Astrocyte (in vitro differentiated cells and primary cell): ENCODE results near the gene MAP7. TPM values are rescaled to one million over a fixed set of nuclear protein-coding genes. Genes with fewer than 3 reads are reported as not detected.

ENCODE experiments used
- DNase-seq: peaks from one replicate; pipeline ENCODE4 v3.0.0-alpha.2; 2010; ENCODE audit warnings: low read depth
- FAIRE-seq: peaks from 2 replicates; lab custom pipeline; 2011; peaks lifted over from hg19 to GRCh38; lab: Jason Lieb, UNC
- H2AFZ ChIP-seq: 2 replicates; pipeline ENCODE4 v1.6.0; 2012; ENCODE audit warnings: low read depth, low read length, inconsistent platforms
- H3K27ac ChIP-seq: 2 replicates; pipeline ENCODE4 v1.5.1; 2011; ENCODE audit warnings: low read depth, low read length, inconsistent platforms
- H3K27me3 ChIP-seq: 2 replicates; pipeline ENCODE4 v1.6.0; 2011; ENCODE audit warnings: low read length, inconsistent platforms; ENCODE audit not compliant: insufficient read depth
- H3K36me3 ChIP-seq: 2 replicates; pipeline ENCODE4 v1.5.1; 2011; ENCODE audit warnings: low read length, inconsistent platforms; ENCODE audit not compliant: insufficient read depth
- H3K4me1 ChIP-seq: 2 replicates; pipeline ENCODE4 v1.5.1; 2011; ENCODE audit warnings: low read length, inconsistent platforms; ENCODE audit not compliant: insufficient read depth
- H3K4me2 ChIP-seq: 2 replicates; pipeline ENCODE4 v1.6.0; 2012; ENCODE audit warnings: low read length, inconsistent platforms
- H3K4me3 ChIP-seq: 2 replicates; pipeline ENCODE4 v1.5.1; 2011; ENCODE audit warnings: low read depth, mild to moderate bottlenecking, low read length, inconsistent platforms; ENCODE audit not compliant: insufficient read depth
- H3K79me2 ChIP-seq: 2 replicates; pipeline ENCODE4 v1.6.0; 2012; ENCODE audit warnings: mild to moderate bottlenecking, low read length, inconsistent platforms; ENCODE audit not compliant: insufficient read depth
- H3K9ac ChIP-seq: 2 replicates; pipeline ENCODE4 v1.6.0; 2012; ENCODE audit warnings: mild to moderate bottlenecking, low read length, inconsistent platforms
- H3K9me3 ChIP-seq: 2 replicates; pipeline ENCODE4 v1.5.1; 2012; ENCODE audit warnings: low read depth, mild to moderate bottlenecking, low read length, inconsistent platforms; ENCODE audit not compliant: insufficient read depth
- H4K20me1 ChIP-seq: 2 replicates; pipeline ENCODE4 v1.6.0; 2012; ENCODE audit warnings: low read length, inconsistent platforms; ENCODE audit not compliant: insufficient read depth
- H3K27ac Mint-ChIP-seq: one replicate; pipeline ENCODE4 v1.8.0; 2021; ENCODE audit warnings: mild to moderate bottlenecking, mixed read lengths; ENCODE audit not compliant: unreplicated experiment
- H3K27me3 Mint-ChIP-seq: one replicate; pipeline ENCODE4 v1.8.0; 2021; ENCODE audit warnings: low read depth, mixed read lengths; ENCODE audit not compliant: unreplicated experiment
- H3K36me3 Mint-ChIP-seq: one replicate; pipeline ENCODE4 v1.8.0; 2021; ENCODE audit warnings: low read depth, mixed read lengths; ENCODE audit not compliant: unreplicated experiment
- H3K4me1 Mint-ChIP-seq: one replicate; pipeline ENCODE4 v1.8.0; 2021; ENCODE audit warnings: low read depth, mixed read lengths; ENCODE audit not compliant: unreplicated experiment
- H3K4me3 Mint-ChIP-seq: one replicate; pipeline ENCODE4 v1.8.0; 2021; ENCODE audit warnings: mild to moderate bottlenecking, moderate library complexity, mixed read lengths; ENCODE audit not compliant: unreplicated experiment
- H3K9me3 Mint-ChIP-seq: one replicate; pipeline ENCODE4 v1.8.0; 2021; ENCODE audit warnings: mild to moderate bottlenecking, mixed read lengths; ENCODE audit not compliant: unreplicated experiment
- EZH2 ChIP-seq: IDR thresholded peaks from 2 replicates; pipeline ENCODE4 v1.6.1; 2012; ENCODE audit warnings: mild to moderate bottlenecking, low read length, inconsistent platforms; ENCODE audit not compliant: insufficient read depth
- total RNA-seq: library from RNA; stranded (reverse); gene quantifications from 2 replicates; pipeline ENCODE4 v1.2.1, GENCODE V29; 2021
- TF ChIP-seq, protein P1 (sequence below): IDR thresholded peaks from 2 replicates; pipeline ENCODE4 v1.5.1; 2011; ENCODE audit warnings: low read depth, mild to moderate bottlenecking, inconsistent platforms, low read length, moderate library complexity; ENCODE audit not compliant: insufficient read depth

Gene MAP7
- total RNA-seq, 1 donor from 2014 or later, result 3.3 TPM

DNA sequence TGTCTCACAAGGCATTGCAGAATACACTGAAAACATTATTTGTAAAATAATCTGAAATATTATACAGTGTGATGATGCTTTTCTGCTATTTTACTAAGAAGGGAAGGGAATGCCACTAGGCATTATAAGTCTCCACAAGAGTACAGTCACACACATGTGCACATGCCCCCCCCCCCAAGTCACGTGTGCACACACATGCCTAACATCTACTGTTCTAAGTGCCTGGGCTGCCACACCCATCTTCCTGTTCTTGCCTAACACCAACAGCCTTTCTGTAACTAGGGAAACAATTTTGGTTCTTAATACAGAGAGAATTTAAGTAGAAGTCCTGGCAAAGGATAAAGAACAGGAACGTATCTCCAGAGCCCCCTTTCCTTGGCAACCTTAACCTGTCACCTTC lies 202.4 kb downstream of the MAP7 start:
- DNase-seq (no peak), FAIRE-seq (no peak)
- H4K20me1 ChIP-seq, result no peaks in the 10 kb centered on the region
- no peaks in the 10 kb centered on the region for H3K36me3 ChIP-seq
- H3K4me1 ChIP-seq, result no peaks in the 10 kb centered on the region
- no peak overlapping the region for H2AFZ ChIP-seq
- Mint-ChIP-seq H3K4me1 (no peaks in the 10 kb centered on the region), H3K9me3 (no peaks in the 10 kb centered on the region), H3K27me3 (no peaks in the 10 kb centered on the region), H3K27ac (no peak overlapping the region), H3K4me3 (no peak overlapping the region), H3K36me3 (no peaks in the 10 kb centered on the region)
- no peak overlapping the region for H3K4me2 ChIP-seq
- no peaks in the 10 kb centered on the region for H3K27me3 ChIP-seq
- H3K9ac ChIP-seq, result no peak overlapping the region
- no peak overlapping the region for H3K27ac ChIP-seq
- no peaks in the 10 kb centered on the region for H3K9me3 ChIP-seq
- TF ChIP-seq EZH2, result no peak
- TF ChIP-seq, protein P1, sequence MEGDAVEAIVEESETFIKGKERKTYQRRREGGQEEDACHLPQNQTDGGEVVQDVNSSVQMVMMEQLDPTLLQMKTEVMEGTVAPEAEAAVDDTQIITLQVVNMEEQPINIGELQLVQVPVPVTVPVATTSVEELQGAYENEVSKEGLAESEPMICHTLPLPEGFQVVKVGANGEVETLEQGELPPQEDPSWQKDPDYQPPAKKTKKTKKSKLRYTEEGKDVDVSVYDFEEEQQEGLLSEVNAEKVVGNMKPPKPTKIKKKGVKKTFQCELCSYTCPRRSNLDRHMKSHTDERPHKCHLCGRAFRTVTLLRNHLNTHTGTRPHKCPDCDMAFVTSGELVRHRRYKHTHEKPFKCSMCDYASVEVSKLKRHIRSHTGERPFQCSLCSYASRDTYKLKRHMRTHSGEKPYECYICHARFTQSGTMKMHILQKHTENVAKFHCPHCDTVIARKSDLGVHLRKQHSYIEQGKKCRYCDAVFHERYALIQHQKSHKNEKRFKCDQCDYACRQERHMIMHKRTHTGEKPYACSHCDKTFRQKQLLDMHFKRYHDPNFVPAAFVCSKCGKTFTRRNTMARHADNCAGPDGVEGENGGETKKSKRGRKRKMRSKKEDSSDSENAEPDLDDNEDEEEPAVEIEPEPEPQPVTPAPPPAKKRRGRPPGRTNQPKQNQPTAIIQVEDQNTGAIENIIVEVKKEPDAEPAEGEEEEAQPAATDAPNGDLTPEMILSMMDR, result no peak
- H3K4me3 ChIP-seq, result no peak overlapping the region
- H3K79me2 ChIP-seq, result no peaks in the 10 kb centered on the region

DNA sequence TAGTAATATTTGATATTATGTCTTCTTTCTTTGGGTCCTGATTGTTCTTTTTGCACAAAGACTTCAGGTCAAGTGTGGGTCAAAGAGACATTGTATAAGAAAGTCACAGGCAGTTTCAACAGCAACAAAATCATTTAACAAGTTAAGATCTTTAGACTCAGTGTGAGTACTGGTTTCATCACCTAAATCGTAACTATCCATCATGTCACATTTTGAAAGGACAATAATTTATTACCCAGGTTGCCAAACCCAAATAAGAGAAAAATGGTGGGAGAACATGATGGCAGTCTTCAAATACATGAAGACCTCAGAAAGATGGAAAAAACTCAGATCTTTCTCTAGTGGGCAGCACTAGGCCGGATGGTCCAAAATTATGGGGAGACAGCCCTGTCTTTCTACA lies 205.1 kb downstream of the MAP7 start:
- FAIRE-seq, result no peak
- Mint-ChIP-seq H3K4me3 (no peak overlapping the region), H3K4me1 (no peaks in the 10 kb centered on the region), H3K9me3 (no peaks in the 10 kb centered on the region), H3K36me3 (no peaks in the 10 kb centered on the region), H3K27ac (no peak overlapping the region), H3K27me3 (no peaks in the 10 kb centered on the region)
- Histone ChIP-seq H3K27ac (no peak overlapping the region), H3K36me3 (no peaks in the 10 kb centered on the region), H3K27me3 (no peaks in the 10 kb centered on the region), H3K9me3 (no peaks in the 10 kb centered on the region), H3K9ac (no peak overlapping the region), H3K4me3 (no peak overlapping the region), H3K79me2 (no peaks in the 10 kb centered on the region), H2AFZ (no peak overlapping the region), H3K4me1 (no peaks in the 10 kb centered on the region), H3K4me2 (no peak overlapping the region), H4K20me1 (no peaks in the 10 kb centered on the region)
- no peak for TF ChIP-seq EZH2
- TF ChIP-seq, protein P1, result no peak
- no peak for DNase-seq

- no peaks in the 10 kb centered on the region for H4K20me1 ChIP-seq
- no peak for FAIRE-seq
- H3K79me2 ChIP-seq, result no peaks in the 10 kb centered on the region
- no peak overlapping the region for H3K4me3 ChIP-seq
- H3K27me3 ChIP-seq, result no peaks in the 10 kb centered on the region
- H3K9me3 Mint-ChIP-seq, result no peaks in the 10 kb centered on the region
- H3K27me3 Mint-ChIP-seq, result no peaks in the 10 kb centered on the region
- TF ChIP-seq EZH2, result no peak
- TF ChIP-seq, protein P1, result no peak
- no peak overlapping the region for H2AFZ ChIP-seq
- DNase-seq, result peak; percentile 73
- H3K9ac ChIP-seq, result no peak overlapping the region
- H3K4me1 Mint-ChIP-seq, result no peaks in the 10 kb centered on the region
- no peak overlapping the region for H3K27ac Mint-ChIP-seq
- no peaks in the 10 kb centered on the region for H3K36me3 ChIP-seq
- no peaks in the 10 kb centered on the region for H3K36me3 Mint-ChIP-seq
- no peaks in the 10 kb centered on the region for H3K4me1 ChIP-seq
- H3K4me2 ChIP-seq, result no peak overlapping the region
- H3K9me3 ChIP-seq, result no peaks in the 10 kb centered on the region
- no peak overlapping the region for H3K4me3 Mint-ChIP-seq
- H3K27ac ChIP-seq, result no peak overlapping the region
These were observed 205.8 kb downstream of the MAP7 start for GRCh38 chr6:136344420-136344819.
